ENCODE data around the gene TMEM100.

TMEM100 gene

DNA sequence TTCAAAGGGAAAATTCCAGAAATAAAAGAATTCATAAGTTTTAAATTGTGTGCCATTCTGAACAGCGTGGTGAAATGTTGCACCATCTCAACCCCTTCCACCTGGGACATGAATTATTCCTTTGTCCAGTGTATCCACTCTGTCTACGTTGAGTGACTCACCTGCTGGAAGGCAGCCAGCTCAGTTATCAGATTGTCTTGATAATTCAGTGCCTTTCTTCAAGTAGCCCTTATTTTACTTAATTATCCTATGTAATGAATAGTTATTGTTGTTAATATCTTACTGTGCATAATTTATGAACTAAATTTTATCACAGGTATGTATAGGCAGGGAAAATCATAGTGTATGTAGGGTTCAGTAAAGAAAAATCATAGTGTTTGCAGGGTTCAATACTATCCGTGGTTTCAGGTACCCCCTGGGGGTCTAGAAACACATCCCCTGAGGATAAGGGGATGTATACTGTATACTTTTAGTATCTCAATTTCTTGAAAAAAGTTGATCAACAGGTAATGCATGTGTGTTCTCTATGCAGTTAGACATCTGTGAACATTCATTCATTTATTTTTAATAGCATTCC is 20.5 kb upstream of the TMEM100 start:
- no peak for DNase-seq

DNA sequence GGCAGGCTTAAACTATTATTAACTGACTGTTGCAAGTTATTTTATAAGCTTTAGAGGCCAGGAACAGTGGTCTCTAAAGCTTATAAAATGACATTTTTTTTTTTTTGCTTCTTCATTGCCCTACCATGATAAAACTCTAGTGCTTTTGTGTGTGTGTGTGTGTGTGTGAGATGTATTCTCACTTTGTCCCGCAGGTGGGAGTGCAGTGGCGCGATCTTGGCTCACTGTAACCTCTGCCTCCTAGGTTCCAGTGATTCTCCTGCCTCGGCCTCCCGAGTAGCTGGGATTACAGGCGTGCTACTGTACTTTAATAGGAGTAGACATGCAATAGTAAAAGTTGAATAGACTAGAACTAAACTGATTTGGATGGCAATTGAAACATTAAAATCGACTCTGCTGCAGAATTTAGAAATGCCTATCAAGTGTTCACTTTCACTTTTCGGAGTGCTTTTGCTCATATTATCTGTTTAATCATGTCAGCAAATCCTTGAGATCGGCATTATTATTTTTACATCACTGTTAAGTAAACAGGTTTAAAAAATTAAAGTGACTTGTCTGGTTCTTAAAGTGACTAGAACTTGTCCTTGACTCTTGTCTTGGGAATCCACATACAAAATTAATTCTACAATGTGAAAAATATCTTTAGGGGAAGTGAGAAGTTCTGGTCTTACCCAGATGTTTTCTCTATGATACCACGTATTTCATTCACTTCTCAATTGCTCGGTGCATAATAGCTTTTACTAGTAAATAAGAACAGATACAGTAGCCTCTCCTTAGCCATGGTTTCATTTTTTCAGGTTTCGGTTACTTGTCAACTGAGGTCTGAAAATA is 19.8 kb upstream of the TMEM100 start:
- no peak for DNase-seq

DNA sequence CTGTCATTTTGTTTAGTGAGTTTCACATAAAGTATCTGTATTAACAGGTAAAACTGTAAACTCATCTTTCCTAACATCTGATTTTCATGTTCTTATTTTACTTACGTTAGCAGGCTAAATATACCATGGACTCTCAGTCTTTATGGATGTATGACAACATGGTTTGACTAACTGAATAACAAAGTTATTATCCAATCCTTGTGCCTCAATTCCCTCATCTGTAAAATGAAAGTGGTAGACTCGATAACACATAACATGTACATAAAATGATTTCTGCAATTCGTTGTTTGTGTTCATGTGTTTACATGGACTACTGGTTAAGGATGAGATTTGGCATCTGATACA is 18.7 kb upstream of the TMEM100 start:
- DNase-seq, result no peak

DNA sequence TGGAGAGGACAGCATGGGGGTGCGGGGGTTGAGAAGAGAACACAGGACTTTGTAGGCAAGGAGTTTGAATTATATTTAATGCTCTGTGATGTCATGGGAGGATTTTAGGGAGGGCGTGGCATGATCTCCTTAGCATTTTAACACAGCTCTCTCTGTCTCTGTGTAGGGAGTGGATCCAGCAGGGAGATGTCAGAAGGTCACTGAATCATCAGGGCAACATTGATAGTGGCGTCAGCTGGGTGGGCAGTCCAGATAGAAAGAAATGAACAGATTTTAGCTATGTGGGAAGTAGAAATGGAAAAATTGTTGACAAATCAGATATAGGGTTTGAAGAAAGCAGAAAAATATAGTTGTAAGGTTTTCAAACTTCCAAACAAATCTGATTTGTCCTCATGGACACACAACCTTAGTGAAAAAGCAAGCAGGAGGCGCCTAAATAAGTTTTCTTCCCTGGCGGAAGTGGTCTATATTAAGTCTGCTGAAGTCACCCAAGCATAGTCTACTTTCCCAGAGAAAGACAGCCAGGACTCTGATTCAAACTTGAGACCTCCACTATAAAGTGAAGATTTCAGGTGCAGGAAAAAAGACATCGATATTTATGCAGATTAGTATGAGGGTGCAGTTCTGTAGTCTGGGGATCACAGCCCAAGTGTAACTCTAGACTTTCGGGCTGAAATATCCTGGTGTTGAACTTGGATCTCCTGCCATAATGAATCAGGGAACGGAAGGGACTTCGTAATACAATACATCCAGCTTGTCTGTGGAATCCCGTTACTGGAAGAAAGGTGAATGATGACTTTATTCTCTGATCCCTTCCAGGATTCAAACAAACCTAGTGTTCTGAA is 18.1 kb upstream of the TMEM100 start:
- DNase-seq, result no peak

DNA sequence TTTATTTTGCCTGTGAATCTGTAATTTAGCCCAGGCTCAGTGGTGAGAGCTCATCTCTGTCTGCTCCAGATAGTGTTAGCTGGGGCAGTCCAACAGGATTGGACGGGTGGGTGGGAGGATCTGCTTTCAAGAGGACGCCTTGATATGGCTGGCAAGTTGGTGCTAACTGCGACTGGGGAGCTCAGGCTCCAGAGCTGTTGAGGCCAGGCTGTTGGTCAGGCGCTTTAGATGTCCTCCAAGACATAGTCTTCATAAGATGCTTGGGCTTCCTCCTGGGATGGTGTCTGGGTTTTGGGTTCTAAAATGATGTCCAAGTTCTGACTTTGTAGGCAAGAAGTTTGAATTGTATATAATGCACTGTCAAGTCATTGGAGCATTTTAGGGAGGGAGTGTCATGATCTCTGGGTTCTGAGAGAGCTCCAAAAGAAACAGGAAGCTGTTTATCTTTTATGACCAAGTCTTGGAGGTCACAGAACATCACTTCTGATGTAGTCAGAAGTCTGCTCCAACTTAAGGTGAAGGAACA is 15.4 kb upstream of the TMEM100 start:
- DNase-seq, result no peak

DNA sequence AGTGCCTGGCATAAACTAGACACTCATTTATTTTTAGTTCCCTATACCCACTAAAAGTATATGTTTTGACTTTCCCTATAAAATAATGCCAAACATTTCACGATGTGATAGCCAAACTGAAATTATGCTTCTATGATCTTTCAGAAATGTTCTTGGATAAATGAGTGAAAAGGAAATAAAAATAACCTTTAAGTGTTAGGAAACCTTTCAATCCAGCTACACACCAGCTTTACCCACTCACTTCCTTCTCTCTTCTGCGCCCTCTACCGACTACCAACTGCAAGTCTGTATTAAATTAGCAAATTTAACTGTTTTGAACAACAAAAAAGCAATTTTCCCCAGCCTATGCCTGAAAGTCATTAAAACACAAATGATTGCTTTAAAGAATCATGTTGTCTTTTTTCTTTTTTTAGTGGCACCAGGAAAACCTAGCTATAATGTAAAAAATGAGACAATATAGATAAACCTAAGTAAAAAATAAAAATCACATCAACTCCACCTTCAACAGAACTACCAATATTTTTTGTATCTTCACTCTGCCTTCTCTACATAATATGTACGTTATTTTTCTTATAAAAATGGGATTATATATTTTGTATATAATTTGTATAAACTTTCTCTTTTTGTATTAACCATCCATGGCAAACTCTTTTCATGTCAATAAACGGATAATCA is 13.2 kb upstream of the TMEM100 start:
- DNase-seq, result peak; percentile 68

DNA sequence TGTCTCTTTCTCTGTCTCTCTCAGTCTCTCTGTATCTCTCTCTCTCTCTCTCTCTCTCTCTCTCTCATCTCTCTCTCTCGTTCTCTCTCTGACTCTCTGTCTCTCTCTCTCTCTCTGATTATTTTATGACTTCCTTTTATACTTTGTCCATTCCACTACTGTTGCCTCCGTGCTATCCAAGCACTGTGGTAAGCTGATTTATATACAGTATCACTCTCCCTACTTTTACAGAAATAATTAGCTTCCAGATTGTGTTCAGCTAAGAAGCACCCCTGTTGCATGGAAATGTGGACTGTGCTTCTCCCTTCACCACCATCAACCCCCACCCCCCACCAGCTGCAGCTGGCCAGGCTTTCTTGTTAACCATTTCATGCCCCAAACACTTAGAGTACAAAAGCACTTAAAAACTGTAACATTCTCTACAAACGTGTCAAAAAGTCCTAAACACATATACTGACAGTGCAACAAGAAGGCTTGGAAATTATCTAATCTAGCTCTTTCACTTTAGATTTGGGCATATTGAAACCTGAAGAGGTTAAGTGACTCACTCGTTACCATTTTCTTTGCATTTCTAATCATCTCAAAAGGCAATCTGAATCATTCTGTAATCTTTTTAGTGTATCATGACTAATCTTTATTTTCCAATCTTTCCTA is 11.6 kb upstream of the TMEM100 start:
- DNase-seq, result peak; percentile 80

DNA sequence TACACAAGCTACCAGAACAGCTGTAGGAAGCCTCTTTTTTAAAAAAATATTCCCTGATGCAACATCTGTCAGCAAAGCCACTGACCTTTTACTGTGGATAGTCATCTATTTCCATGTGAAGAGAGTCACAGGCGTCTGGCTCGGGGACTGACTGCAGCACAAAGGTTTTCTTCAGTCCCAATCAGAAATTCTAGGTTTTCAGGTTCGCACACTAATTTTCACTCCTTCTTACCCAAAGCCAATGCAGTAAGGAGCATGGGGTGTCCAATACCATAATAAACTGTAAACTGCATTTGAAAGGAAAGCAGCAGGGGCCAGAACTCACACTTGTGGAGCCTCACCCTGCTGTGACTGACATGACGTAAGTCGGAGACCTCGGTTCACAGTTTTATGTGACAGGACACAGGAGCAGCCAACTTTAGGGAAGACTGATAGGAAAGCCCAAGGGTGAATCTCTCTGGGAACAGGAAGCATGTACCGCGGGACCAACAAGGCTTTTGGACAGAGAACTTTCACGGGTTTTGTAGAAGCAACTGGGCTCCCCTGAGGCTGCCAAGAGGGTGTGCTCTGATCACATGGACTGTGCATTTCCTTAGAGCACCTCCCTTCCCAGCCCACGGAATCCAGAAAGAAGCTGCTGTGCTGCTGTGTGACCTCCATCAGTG is 9.1 kb upstream of the TMEM100 start:
- DNase-seq, result no peak

DNA sequence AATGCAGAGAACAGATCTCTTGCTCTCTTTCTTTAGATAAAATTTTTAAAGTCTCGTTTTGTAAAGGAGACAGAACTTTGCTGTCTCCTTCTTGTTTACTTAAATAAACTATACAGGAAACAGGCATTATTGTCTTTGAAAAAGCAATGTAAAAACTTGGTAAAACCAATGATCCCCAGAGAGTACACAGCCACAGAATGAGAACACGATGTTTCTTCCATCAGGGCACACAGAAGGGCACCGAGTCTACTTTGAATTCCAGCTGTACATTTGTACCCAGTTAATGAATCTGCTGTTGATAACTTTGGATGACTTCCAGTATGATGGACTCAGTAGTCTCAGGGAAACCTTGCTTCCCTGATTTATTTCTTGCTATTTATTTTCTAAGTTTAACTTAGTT is 8.1 kb upstream of the TMEM100 start:
- DNase-seq, result no peak

DNA sequence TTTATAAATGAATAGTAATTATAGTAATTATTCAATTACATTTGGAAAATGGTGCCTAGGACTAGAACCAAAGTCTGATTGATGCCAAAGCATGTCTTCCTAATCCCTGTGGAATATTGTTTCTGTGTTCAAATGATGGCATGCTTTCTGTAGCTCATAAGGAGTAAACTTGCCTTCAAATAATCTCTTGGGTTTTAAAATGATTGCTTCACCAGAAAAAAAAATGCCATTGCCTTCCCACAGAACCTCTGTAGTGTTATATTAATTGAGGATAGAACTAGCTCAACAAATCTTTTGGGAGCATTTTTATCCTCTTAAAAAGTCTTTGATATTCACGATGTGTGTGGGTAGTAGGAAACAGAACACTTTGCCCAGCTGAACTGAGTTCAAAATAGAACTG is 7.7 kb upstream of the TMEM100 start:
- no peak for DNase-seq

DNA sequence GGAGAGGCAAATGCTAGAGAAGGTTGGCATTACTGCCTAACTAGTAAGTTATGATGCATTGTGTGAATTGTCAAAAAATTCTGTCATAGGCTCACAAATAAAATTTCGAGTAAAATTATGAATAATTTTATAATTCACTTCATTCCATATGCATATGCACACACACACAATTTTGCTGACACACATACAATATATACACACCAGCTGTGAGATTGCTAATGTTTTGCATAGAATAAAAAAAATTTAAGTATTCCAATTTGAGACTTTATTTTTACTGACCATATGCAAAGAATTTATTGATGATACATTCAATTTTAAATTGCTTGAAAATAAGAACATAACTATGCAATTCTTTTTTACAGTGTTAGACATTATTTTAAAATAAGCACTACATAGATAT is 6.8 kb upstream of the TMEM100 start:
- DNase-seq, result no peak

DNA sequence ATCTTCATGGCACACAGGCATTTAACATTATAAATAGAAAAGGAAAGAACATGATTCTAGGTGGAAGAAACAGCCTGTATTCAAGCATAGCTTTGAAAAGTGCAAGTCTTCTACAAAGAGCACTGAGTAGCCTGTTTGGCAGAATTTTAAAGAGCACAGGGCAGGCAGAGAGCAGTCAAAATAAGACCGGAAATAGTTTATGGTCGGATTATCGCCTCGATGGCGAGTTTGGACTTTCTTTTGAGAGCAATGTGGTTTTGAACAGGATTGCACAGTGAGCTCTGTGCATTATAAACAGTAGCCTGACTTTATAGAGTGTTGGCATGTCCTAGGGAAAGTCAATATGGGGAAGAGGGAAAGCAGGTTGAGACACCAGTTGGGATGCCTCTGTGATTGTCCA is 6.2 kb upstream of the TMEM100 start:
- no peak for DNase-seq

DNA sequence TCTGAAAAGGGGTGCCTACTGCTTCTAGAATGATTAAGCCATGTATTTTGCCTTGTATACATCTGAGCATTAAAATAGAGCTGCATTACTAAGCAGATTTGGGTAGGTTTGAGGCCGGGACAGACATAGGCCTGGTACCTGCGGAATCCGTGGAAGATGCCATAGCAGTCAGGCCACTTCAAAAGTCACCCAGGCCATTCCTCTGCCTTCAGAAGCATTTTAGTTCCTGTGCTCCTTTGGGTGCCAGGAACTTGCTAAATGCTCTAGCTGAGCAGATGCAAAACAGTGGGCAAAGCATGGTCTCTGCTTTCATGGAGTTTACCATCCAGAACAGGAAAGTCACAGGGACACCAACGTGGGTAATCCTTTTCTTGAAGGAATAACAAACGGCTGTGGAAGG is 5.7 kb upstream of the TMEM100 start:
- DNase-seq, result no peak

DNA sequence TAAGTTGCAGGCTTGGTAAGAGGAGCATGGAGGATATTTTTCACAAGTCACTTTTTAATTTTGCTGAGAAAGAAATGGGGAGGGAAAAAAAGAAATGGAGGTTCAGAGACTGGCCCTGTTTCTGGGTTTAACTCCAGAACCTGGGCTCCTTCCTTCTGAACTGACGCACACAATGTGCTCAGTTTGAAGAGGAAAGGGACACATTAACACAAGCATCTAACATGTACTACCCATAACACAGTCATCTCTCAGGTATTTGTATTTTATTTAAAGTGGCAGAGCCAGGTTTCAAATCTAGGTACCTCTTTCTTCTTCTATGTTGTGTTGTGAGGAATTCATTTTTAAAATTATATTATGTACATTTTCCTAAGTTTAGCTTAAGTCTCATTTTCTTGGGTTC is 5.3 kb upstream of the TMEM100 start:
- no peak for DNase-seq

DNA sequence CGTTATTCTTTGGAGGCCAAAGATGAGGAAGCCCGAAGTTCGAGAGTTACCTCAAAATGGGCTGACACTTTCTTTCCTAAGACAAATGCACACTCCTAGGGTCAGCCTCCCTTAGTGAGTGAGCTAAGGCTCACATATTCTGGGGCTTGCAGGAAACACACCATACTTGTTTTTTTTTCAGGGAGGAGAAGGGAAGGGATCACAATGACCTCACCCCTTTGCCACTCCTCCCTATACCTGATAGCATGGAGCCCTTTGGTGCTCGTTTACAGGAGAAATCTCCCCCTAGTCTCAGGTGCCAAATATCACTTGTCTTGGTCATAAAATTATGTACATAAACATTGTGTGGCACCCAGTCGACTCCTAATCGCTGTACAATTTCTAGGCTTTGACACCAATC is 4.6 kb upstream of the TMEM100 start:
- DNase-seq, result no peak

DNA sequence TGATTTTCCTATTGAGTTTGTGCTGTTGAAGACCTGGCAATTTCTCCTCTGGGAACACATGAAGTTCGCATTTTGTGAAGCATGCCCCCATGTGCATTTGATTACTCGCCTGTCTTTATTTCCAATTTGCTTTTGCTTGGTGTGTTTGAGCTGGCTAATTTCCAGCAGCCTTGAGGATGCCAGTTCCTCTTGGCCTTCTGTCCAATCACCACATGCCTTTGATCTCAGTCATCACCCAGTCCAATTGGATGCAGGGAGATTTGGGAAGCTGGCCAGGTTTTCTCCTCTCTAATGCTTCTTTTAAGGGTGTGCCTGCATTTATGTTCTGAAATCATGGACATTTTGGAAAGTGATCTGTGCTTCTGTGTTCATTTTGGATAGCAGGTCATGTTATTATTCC is 3.8 kb upstream of the TMEM100 start:
- DNase-seq, result no peak

DNA sequence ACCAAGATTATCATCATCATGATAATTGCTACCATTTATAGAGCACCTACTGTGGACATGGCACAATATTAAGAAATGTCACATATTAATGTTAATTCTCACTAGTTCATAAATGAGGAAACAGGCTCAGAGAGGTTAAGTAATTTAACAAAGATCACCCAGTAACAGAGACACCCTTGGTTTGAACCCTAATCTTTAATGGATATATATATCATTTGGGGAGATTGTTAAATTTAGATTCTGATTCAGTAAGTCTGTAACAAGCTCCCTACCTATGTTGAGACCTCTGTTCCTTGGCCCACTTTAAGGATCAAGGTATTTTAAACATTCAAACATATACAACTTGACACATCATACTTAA is 804 bp upstream of the TMEM100 start:
- DNase-seq, result no peak

DNA sequence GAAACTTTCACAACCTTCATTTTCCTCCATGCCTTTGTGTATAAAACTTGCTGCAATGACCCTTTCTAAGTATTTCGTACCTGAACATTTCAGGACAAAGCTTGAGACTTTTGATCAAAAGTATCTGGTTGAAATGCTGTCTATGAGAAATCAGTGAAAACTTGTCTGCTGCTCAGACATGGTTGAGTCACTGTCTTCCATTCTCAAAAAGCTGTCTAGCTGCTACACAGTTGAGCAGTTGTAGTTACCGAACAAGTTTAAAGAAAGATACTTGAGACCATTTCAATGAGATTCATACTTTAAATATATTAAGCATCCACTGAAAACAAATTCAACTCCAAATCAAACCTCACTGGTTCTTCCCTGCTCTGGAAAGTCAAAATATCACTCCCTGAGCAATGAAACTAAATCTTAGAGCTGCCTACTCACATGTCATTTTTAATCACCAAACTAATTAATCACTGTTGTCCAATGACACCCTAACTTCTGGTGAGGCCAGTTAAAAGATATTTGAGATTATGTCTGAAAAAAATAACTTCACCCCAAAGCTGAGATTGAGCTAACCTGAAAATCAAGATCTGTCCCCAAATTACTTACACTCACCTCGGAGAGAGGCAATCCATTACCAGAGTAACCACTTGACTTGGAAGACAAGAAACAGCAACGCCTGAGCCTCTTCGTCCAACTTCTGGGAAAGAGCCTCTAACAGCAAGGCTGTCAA is 488 bp downstream of the TMEM100 start:
- no peak for DNase-seq

DNA sequence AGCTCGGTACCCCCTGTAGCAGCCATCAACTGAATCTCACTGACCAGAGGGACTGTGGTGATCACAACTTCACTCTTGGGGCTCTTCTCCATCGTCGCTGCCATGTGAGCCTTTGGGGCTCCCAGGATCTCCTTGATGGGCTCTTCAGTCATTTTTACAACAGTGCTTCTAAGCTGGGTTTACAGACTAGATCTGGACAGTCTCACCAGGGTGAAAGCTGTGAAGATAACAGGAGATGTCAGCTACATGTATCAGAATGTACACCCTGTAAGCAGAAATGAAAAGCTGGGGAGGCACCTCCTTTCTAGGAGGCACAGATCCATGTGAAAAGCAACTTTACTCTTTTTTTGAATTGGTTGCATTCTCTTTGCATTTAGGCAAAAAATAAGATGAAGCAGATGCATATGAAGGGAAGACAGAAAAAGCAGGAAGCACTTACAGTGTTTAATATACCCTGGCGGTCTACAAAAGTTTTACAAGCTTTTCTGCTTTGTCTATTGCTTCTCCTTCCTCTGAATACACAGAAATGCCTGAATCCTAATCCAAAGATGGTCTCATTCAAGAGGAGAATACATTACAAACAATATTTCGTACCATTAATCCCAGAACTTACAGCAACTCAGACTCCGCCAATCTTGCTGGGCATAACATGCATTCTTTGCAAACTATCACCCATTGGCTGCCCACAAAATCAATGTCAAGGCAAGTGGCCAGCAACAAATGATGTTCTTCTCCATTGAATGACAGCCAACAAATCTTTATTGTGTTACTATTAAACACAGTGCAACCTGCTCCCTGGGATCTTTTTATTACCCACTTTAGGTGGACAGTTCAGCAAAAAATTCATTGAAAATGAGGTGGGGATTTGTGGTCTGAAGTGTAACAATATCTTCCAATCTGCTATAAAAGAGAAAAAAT is 1.5 kb downstream of the TMEM100 start:
- DNase-seq, result no peak

Measured in activated CD4-positive, alpha-beta T cell treated with anti-CD3 and anti-CD28 coated beads, Interleukin-2, amount 50 U/mL, for 16 hours (primary cell).